ENCODE data around the gene CMTM5.
"Not testable (repeated sequence)": the region's sequence is repeated elsewhere in the genome, so short reads cannot be mapped to it uniquely, and the experiment has no call there.

The CMTM5 gene

DNA sequence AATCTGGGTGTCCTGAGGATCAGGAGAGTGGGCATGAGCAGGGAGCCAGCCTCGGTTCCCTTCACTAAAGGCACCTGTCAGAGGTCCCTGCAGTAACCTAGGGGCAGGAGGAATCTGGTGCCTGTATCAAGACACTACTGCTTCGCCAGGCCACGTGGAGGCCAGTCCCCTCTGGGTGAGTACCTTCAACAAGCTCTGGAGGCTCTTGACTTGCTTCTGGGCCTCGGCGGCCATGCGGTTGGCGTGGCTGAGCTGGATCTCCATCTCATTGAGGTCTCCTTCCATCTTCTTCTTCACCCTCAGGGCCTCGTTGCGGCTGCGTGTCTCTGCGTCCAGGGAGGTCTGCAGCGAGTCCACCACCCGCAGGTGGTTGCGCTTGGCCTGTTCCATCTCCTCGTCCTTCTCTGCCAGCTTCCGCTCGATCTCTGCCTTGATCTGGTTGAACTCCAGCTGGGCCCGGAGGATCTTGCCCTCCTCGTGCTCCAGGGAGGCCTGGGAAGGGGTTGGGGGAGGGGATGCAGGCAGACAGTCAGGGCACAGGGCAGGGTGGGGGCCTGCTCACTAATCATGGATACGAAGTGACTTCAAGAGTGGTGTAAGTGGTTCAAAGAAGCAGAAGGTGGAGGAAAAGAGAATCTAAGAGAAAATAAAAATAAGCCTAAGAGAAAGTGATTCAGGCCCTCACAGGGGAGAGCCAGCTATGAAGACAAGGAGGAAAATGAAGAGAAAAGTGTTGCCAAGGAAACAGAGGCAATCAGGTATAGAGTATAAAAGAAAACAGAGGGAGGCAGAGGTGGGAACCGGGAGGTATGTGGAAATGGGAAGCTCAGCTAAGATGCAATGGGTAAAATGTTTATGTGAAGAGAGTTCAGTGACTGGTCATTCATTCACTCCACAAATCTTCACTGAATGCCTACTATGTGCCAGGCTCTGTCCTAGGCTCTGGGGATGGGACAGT lies 39.3 kb downstream of the CMTM5 start:
- DNase-seq (ENCODE audit: low spot score) = no peak

DNA sequence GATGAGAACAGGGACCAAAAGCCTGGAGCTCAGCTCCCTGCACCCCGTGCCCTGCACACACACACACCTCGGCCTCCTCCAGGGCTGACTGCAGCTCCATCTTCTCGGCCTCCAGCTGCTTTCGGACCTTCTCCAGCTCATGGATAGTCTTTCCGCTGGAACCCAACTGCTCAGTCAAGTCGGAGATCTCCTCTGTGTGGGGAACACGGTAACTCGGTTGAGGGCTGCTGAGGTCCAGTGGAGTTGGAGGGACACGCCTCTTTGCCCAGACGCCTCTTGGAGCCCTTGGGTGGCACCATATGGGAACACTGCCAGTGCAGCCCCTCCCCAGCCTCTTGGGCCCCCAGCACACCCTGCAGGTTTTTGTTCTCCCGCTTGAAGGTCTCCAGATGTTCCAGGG lies 40.0 kb downstream of the CMTM5 start:
- no peak for DNase-seq (ENCODE audit: low spot score)

DNA sequence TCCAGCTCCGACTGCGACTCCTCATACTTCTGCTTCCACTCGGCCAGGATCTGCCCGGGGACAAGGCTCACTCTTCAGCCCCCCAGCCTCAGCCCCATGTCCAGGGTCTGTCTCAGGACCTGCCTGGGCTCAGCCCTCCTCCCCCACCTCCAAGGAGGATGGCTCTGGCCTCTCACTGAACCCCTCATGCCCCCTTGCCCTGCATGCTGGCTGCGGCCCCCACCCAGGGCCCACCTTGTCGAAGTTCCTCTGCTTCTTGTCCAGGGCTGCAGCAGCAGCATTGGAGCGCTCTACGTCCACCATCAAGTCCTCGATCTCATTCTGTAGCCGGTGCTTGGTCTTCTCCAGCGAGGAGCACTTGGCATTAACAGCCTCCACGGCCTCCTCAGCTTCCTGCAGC lies 40.4 kb downstream of the CMTM5 start:
- not testable (repeated sequence) for DNase-seq (ENCODE audit: low spot score)

DNA sequence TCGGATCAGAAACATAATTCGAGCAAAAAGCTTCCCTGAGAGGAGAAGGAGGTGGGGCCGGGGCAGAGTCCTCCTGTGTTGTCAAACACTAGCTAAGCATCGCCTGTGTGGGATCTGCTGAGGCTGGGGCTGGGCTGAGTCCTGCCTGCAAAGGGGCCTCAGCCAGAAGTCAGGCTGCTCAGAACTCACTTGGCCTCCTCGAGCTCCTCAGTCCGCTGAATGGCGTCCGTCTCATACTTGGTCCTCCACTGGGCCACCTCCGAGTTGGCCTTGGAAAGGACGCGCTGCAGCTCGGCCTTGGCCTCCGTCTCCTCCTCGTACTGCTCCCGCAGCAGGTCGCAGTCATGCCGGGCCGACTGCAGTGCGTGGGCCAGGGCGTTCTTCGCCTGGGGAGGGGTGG lies 41.2 kb downstream of the CMTM5 start:
- no peak for DNase-seq (ENCODE audit: low spot score)

DNA sequence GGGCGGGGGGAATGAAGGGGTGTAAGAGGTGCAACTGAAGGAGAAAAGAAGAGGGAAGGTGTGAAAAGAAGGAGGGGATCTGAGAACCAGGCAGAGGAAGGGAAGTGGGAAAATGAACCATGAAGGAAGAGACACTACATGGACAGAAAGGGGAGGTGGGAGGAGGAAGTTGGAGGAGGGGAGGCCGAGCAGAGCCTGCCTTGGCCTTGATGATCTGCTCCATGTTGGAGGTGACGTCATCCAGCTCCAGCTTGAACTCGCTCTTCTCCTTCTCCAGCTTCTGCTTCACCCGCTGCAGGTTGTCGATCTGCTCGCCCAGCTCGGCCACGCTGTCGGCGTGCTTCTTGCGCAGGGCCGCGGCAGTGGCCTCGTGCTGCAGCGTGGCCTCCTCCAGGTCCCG lies 42.8 kb downstream of the CMTM5 start:
- DNase-seq (ENCODE audit: low spot score) = not testable (repeated sequence)

DNA sequence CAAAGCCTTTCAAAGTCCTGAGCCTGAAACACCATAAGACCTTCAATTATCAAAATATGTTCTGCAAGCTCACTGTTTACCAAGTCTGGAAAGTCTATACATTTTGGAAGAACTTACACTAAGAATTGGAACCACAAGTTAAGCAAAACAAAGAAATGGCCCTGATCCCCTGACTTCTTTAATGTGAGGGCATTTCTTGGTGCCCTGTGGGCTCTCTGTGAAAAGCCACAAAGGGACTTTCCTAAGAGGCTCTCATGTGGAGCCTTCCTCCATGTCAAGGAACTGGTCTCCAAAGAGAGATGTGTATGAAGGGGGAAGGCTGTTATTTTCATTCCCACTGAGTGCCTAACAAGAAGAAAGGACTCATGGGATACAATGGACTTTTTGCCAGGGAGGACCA lies 44.7 kb downstream of the CMTM5 start:
- DNase-seq (ENCODE audit: low spot score) = no peak

DNA sequence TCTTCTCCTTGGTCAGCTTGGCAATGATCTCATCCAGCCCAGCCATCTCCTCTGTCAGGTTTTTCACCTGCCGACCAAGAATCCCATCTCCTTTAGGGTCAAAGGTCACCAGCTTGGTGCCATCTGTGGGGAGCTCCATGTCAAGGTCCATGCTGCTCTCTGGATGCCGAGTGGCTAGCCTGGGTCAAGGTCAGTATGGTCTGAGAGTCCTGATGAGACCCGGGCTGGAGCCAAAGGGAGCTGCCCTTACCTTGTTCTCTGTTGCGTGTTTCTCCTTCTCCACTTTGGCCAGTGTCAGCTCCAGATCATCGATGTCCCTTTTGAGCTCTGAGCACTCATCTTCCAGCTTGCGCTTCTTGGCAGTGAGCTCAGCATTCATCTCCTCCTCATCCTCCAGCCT lies 46.8 kb downstream of the CMTM5 start:
- DNase-seq (ENCODE audit: low spot score) = no peak

DNA sequence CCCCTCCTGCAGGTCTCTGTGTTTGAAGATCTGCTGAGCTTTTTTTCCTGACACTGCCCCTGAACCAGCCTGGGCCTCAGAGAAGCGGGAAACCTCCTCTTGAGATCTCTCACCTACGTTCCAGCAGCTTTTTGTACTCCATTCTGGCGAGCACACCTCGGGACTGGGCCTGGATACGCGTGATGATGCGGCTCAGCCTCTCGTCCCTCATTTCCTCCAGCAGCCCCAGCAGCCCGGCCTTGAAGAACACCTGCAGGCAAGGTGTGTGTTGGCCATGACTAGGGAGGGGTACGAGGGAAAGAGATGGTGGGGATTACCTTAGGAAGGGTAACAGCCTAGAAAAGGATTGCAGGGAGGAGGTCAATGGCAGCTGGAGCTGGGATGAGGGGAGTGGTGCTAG lies 48.3 kb downstream of the CMTM5 start:
- no peak for DNase-seq (ENCODE audit: low spot score)

DNA sequence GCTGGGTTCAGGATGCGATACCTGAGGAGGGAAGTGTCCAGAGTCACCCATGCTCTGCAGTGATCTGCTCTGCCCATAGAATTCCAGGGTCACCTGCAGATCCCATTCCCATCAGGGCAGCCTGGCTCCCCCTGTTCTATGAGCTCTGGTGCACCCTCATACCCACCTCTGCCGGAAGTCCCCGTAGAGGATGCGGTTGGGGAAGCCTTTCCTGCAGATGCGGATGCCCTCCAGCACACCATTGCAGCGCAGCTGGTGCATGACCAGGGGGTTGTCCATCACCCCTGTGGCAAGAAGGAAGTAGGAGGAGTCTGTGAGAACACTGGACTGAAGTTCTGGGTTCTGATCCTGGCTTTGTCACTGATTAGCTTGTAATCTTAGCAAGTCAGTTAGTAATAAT lies 49.0 kb downstream of the CMTM5 start:
- not testable (repeated sequence) for DNase-seq (ENCODE audit: low spot score)

DNA sequence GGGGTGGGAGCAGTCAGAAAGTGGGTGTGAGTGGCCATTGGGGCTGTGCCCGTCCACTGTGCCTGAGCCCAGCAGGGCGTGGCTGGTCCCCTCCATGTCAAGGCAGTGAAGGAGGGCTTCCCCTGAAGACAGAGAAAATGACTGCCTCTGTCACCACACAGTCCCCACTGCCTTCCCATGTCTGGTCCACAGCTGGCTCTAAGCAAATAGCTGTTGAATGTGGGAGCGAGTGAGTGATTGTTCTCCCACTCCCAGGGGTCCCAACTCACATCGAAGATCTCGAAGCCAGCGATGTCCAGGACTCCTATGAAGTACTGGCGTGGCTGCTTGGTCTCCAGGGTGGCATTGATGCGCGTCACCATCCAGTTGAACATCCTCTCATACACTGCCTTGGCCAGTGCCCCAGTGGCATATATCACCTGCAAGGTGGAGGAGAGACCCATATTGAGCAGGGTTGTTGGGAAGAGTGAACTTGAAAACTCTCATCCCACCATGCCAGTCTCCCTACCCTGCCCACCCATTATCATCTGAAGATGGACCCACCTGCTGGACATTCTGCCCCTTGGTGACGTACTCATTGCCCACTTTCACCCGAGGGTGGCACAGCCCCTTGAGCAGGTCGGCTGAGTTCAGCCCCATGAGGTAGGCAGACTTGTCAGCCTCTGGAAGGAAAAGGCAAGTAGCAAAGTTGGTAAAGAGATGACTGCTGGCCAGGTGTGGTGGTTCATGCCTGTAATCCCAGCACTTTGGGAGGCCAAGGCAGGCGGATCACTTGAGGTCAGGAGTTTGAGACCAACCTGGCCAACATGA lies 52.0 kb downstream of the CMTM5 start:
- no peak for DNase-seq (ENCODE audit: low spot score)

All from pons (tissue), 1 donor.